Nephron (organoid): ENCODE data around the gene SPON1.

ENCODE experiments used
- H3K27ac Mint-ChIP-seq, 3 experiments: 2 replicates each; pipeline ENCODE4 v1.8.0; 2020; ENCODE audit warnings: mixed read lengths in 3 of 3, mild to moderate bottlenecking in 2 of 3, moderate library complexity in 1 of 3
- H3K27me3 Mint-ChIP-seq: 2 replicates; pipeline ENCODE4 v1.8.0; 2021; ENCODE audit warnings: low read depth, mild to moderate bottlenecking, moderate library complexity, mixed read lengths
- H3K36me3 Mint-ChIP-seq: 2 replicates; pipeline ENCODE4 v1.8.0; 2020; ENCODE audit warnings: low read depth, mixed read lengths
- H3K4me1 Mint-ChIP-seq: 2 replicates; pipeline ENCODE4 v1.8.0; 2020; ENCODE audit warnings: mixed read lengths
- H3K4me3 Mint-ChIP-seq, 3 experiments: 2 replicates each; pipeline ENCODE4 v1.8.0; 2020; ENCODE audit warnings: mild to moderate bottlenecking in 3 of 3, mixed read lengths in 3 of 3, moderate library complexity in 2 of 3
- H3K9me3 Mint-ChIP-seq: 2 replicates; pipeline ENCODE4 v1.8.0; 2020; ENCODE audit warnings: mixed read lengths
- TF ChIP-seq, protein P1 (sequence below), 3 experiments: fragments of 200-600 bp; sonication (generic); IDR thresholded peaks; one replicate each; pipeline ENCODE4 v1.5.0; 2021; ENCODE audit warnings: antibody characterized with exemption in 3 of 3; ENCODE audit not compliant: unreplicated experiment in 3 of 3

The SPON1 gene

DNA sequence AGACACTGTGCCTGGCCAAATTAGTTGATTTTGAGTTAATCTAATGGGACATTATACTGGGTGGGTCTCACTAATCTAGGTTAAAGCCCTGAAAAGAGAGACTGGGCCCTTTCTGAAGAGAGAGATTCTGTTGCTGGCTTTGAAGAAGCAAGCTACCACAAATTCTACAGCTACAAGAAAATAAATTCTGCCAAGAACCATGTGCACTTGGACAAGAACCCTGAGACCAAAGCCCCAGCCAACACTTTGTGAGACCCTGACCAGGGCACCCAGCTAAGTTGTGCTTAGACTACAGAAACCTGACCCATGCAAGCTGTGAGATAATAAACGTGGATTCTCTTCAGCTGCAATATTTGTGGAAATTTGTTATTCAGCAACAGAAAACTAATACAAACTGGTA is 20.1 kb upstream of the SPON1 start:
- peaks cover 9% of the 10 kb centered on the region for H3K9me3 Mint-ChIP-seq
- H3K27me3 Mint-ChIP-seq, result peaks cover 13% of the 10 kb centered on the region
- no peak overlapping the region for H3K4me3 Mint-ChIP-seq
- H3K27ac Mint-ChIP-seq, result no peak overlapping the region
- H3K4me1 Mint-ChIP-seq, result peaks cover 28% of the 10 kb centered on the region
- H3K36me3 Mint-ChIP-seq, result peaks cover 4% of the 10 kb centered on the region
- TF ChIP-seq, protein P1, sequence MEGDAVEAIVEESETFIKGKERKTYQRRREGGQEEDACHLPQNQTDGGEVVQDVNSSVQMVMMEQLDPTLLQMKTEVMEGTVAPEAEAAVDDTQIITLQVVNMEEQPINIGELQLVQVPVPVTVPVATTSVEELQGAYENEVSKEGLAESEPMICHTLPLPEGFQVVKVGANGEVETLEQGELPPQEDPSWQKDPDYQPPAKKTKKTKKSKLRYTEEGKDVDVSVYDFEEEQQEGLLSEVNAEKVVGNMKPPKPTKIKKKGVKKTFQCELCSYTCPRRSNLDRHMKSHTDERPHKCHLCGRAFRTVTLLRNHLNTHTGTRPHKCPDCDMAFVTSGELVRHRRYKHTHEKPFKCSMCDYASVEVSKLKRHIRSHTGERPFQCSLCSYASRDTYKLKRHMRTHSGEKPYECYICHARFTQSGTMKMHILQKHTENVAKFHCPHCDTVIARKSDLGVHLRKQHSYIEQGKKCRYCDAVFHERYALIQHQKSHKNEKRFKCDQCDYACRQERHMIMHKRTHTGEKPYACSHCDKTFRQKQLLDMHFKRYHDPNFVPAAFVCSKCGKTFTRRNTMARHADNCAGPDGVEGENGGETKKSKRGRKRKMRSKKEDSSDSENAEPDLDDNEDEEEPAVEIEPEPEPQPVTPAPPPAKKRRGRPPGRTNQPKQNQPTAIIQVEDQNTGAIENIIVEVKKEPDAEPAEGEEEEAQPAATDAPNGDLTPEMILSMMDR (IDR thresholded peaks at IDR 0.05; ENCODE audit: unreplicated experiment in 3 of 3), result no peak

DNA sequence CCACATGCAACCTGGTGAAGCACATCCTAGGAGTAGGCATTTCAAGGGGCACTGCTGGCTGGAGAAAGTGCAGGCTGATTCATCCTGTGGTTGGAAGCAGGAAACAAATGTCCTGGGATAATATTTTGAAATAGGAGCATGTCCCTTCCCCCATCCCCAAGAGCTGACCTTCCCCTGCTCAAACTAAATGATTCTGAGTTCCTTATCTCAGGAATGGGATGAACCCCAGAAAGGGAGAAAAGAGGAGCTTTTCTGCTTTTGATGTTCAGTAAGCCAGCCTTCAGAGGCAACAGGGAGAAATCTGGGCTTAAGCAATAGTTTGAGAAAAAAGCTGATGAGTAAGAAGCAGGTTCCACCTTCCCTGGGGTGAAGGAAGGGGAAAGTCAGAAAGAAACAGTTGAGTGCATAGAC is 19.5 kb upstream of the SPON1 start:
- Mint-ChIP-seq H3K27ac (peak overlapping the region in 2 of 3 experiments; percentile 2 to 30), H3K9me3 (peaks cover 5% of the 10 kb centered on the region), H3K4me3 (no peak overlapping the region), H3K27me3 (peaks cover 13% of the 10 kb centered on the region), H3K36me3 (peaks cover 2% of the 10 kb centered on the region), H3K4me1 (peaks cover 32% of the 10 kb centered on the region)
- TF ChIP-seq, protein P1 (IDR thresholded peaks at IDR 0.05; ENCODE audit: unreplicated experiment in 3 of 3), result no peak

DNA sequence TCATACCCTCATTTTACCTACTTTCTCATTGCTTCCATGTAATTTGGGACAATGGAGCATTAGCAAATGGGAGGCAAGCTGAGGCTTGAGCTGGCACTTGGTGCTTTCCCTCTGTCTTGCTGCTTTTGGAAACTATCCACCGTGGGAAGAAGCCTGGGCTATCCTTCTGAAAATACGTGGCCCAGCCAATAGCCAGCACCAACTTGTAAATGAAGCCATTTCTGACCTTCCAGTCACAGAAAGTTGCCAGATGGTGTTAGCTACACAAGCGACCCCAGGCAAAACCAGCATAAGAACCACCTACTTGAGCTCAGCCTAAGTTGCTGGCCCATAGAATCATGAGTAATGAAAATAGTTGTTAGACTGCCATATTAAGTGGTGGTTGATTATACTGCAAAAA is 18.5 kb upstream of the SPON1 start:
- H3K36me3 Mint-ChIP-seq, result no peaks in the 10 kb centered on the region
- no peaks in the 10 kb centered on the region for H3K9me3 Mint-ChIP-seq
- no peak overlapping the region for H3K27ac Mint-ChIP-seq
- no peak overlapping the region for H3K4me3 Mint-ChIP-seq
- peaks cover 13% of the 10 kb centered on the region for H3K27me3 Mint-ChIP-seq
- peaks cover 42% of the 10 kb centered on the region for H3K4me1 Mint-ChIP-seq
- TF ChIP-seq, protein P1 (IDR thresholded peaks at IDR 0.05; ENCODE audit: unreplicated experiment in 3 of 3), result no peak

DNA sequence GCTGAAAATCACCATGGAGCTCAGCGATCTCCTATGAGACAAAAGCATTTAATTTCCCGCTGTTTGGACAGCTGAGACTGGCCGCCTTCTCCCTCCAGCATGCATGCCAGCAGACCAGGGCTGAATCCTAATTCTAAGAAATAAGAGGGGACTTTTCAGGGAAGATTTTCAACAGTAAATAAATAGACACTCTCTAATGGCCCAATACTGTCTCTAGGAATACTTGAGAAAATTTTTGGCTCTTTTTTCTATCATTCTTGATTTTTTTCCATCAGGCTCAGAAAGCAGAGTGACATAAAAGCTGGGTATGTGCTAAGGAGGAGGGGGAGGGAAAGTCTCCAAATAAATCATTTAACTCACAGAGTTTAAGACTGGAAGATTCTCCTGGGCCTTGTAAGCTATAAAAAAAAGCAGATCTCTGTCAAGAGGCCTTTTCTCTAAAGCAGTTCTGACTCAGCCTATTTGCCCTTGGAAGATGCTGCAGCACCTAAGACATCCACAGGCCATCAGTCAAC is 17.6 kb upstream of the SPON1 start:
- peaks cover 42% of the 10 kb centered on the region for H3K4me1 Mint-ChIP-seq
- peaks cover 13% of the 10 kb centered on the region for H3K27me3 Mint-ChIP-seq
- H3K9me3 Mint-ChIP-seq, result no peaks in the 10 kb centered on the region
- no peak overlapping the region for H3K4me3 Mint-ChIP-seq
- no peaks in the 10 kb centered on the region for H3K36me3 Mint-ChIP-seq
- peak overlapping the region; percentile 51 to 79 (median 55) for H3K27ac Mint-ChIP-seq
- TF ChIP-seq, protein P1 (IDR thresholded peaks at IDR 0.05; ENCODE audit: unreplicated experiment in 3 of 3), result no peak

DNA sequence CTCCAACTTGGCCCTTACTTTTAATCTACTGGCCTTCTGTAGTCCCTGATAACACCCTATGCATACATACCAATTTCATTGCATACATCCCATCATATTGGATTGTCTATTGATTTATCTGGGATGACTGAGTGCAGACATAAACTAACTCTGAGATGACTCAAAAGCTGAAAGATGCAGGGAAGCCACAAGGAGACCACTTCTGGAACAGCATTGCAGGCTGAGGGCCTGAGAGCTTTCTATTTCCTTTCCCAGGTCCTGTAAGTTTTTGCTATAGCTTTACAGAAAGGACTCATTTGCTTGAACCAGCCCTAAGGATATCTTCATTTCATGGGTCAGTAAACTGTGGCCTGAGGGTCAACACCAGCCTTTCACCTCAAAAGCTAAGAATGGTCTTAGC is 15.1 kb upstream of the SPON1 start:
- TF ChIP-seq, protein P1 (IDR thresholded peaks at IDR 0.05; ENCODE audit: unreplicated experiment in 3 of 3), result no peak
- H3K36me3 Mint-ChIP-seq, result no peaks in the 10 kb centered on the region
- H3K4me3 Mint-ChIP-seq, result no peak overlapping the region
- no peaks in the 10 kb centered on the region for H3K9me3 Mint-ChIP-seq
- peaks cover 42% of the 10 kb centered on the region for H3K4me1 Mint-ChIP-seq
- no peak overlapping the region for H3K27ac Mint-ChIP-seq
- H3K27me3 Mint-ChIP-seq, result peaks cover 5% of the 10 kb centered on the region

DNA sequence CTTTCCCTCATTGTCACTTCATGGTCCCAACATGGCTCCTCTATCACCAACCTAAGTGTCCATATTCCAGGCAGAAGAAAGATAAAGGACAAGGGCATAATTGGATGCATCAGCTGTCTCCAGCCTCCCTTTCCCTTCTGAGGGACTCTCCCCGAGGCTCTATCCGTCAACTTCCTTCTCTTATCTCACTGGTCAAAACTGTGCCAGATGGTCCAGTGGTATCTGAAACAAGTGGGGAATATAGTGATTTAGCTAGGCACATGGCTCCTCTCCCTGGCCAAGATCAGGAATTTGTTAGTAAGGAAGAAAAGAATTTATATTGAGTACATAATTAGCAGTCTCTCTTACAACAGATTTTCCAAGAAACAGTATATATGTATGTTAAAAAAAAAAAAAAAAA is 12.6 kb upstream of the SPON1 start:
- H3K27me3 Mint-ChIP-seq, result no peaks in the 10 kb centered on the region
- no peak overlapping the region for H3K27ac Mint-ChIP-seq
- H3K9me3 Mint-ChIP-seq, result no peaks in the 10 kb centered on the region
- H3K4me1 Mint-ChIP-seq, result peaks cover 25% of the 10 kb centered on the region
- TF ChIP-seq, protein P1 (IDR thresholded peaks at IDR 0.05; ENCODE audit: unreplicated experiment in 3 of 3), result no peak
- no peak overlapping the region for H3K4me3 Mint-ChIP-seq
- no peaks in the 10 kb centered on the region for H3K36me3 Mint-ChIP-seq
